ENCODE results near the gene ZDHHC5. TPM values are rescaled to one million over a fixed set of nuclear protein-coding genes. Genes with fewer than 3 reads are reported as not detected.

Gene ZDHHC5
- polyA plus RNA-seq, 1 donor (not counting 4 experiments of a cell fraction or from before 2014, with no cell fraction given) = 79.3 TPM

GRCh38 chr11:57698843-57699365 lies 31.0 kb downstream of the ZDHHC5 start:
- no peaks in the 10 kb centered on the region for H3K27me3 ChIP-seq (ENCODE audit: control insufficient read depth, extremely low read depth, insufficient read depth, low read length)
- dilution Hi-C loops (cut with MboI; ENCODE audit: extremely low pct_ligation_motif_present, low sequenced_read_pairs) = no loop called here
- H2AFZ ChIP-seq (ENCODE audit: control insufficient read depth, low read length) = no peak overlapping the region
- no peaks in the 10 kb centered on the region for H3K9me3 ChIP-seq (ENCODE audit: control insufficient read depth, low read depth, low read length)
- H3K4me2 ChIP-seq (ENCODE audit: control insufficient read depth, extremely low read depth, insufficient read depth, low read depth, low read length) = no peak overlapping the region
- H3K36me3 ChIP-seq (ENCODE audit: control insufficient read depth in 2 of 2, extremely low read depth in 1 of 2, insufficient read depth in 2 of 2, low read length in 2 of 2) = peaks cover 38 to 44% of the 10 kb centered on the region in 2 experiments
- no peaks in the 10 kb centered on the region for H3K9me1 ChIP-seq (ENCODE audit: control insufficient read depth, extremely low read depth, insufficient read depth, low read length)
- no peak overlapping the region for H3K4me3 ChIP-seq (ENCODE audit: control insufficient read depth in 2 of 3, extremely low read depth in 1 of 3, insufficient read depth in 2 of 3, low read depth in 1 of 3, low read length in 3 of 3)
- TF ChIP-seq EZH2 (IDR thresholded peaks at IDR 0.05; ENCODE audit: low read length) (no peak), CTCF (optimal IDR thresholded peaks at IDR 0.05 in 1 of 3, IDR thresholded peaks at IDR 0.05 in 1 of 3, conservative IDR thresholded peaks at IDR 0.05 in 1 of 3; ENCODE audit: extremely low read depth in 1 of 3, insufficient read depth in 2 of 3, low read length in 3 of 3) (no peak)
- no peak for DNase-seq (ENCODE audit: low read depth, low spot score)
- H3K27ac ChIP-seq (ENCODE audit: control insufficient read depth, insufficient read depth, low read length) = no peak overlapping the region
- H3K4me1 ChIP-seq (ENCODE audit: control insufficient read depth, extremely low read depth, insufficient read depth, low read length) = no peaks in the 10 kb centered on the region
- H4K20me1 ChIP-seq (ENCODE audit: control insufficient read depth, extremely low read depth, insufficient read depth, low read length) = no peaks in the 10 kb centered on the region
- FAIRE-seq = no peak
- no peaks in the 10 kb centered on the region for H3K79me2 ChIP-seq (ENCODE audit: control insufficient read depth, insufficient read depth, low read length)
- no peak overlapping the region for H3K9ac ChIP-seq (ENCODE audit: control insufficient read depth, extremely low read depth, insufficient read depth, low read length)

GRCh38 chr11:57699813-57700212 lies 31.9 kb downstream of the ZDHHC5 start:
- H4K20me1 ChIP-seq (ENCODE audit: control insufficient read depth, extremely low read depth, insufficient read depth, low read length) = no peaks in the 10 kb centered on the region
- H3K79me2 ChIP-seq (ENCODE audit: control insufficient read depth, insufficient read depth, low read length) = no peaks in the 10 kb centered on the region
- no peak overlapping the region for H3K27ac ChIP-seq (ENCODE audit: control insufficient read depth, insufficient read depth, low read length)
- dilution Hi-C loops (cut with MboI; ENCODE audit: extremely low pct_ligation_motif_present, low sequenced_read_pairs) = no loop called here
- no peak for FAIRE-seq
- H2AFZ ChIP-seq (ENCODE audit: control insufficient read depth, low read length) = no peak overlapping the region
- H3K27me3 ChIP-seq (ENCODE audit: control insufficient read depth, extremely low read depth, insufficient read depth, low read length) = no peaks in the 10 kb centered on the region
- H3K4me2 ChIP-seq (ENCODE audit: control insufficient read depth, extremely low read depth, insufficient read depth, low read depth, low read length) = no peak overlapping the region
- no peak for DNase-seq (ENCODE audit: low read depth, low spot score)
- H3K9ac ChIP-seq (ENCODE audit: control insufficient read depth, extremely low read depth, insufficient read depth, low read length) = no peak overlapping the region
- no peak for TF ChIP-seq EZH2 (IDR thresholded peaks at IDR 0.05; ENCODE audit: low read length)
- TF ChIP-seq CTCF (optimal IDR thresholded peaks at IDR 0.05 in 1 of 3, IDR thresholded peaks at IDR 0.05 in 1 of 3, conservative IDR thresholded peaks at IDR 0.05 in 1 of 3; ENCODE audit: extremely low read depth in 1 of 3, insufficient read depth in 2 of 3, low read length in 3 of 3) = no peak
- no peaks in the 10 kb centered on the region for H3K9me1 ChIP-seq (ENCODE audit: control insufficient read depth, extremely low read depth, insufficient read depth, low read length)
- H3K9me3 ChIP-seq (ENCODE audit: control insufficient read depth, low read depth, low read length) = no peaks in the 10 kb centered on the region
- H3K36me3 ChIP-seq (ENCODE audit: control insufficient read depth in 2 of 2, extremely low read depth in 1 of 2, insufficient read depth in 2 of 2, low read length in 2 of 2) = peaks cover 41 to 44% of the 10 kb centered on the region in 2 experiments
- H3K4me3 ChIP-seq (ENCODE audit: control insufficient read depth in 2 of 3, extremely low read depth in 1 of 3, insufficient read depth in 2 of 3, low read depth in 1 of 3, low read length in 3 of 3) = no peak overlapping the region
- H3K4me1 ChIP-seq (ENCODE audit: control insufficient read depth, extremely low read depth, insufficient read depth, low read length) = no peaks in the 10 kb centered on the region

Measured in keratinocyte (primary cell).